ENCODE results near the gene TPSG1. TPM values are rescaled to one million over a fixed set of nuclear protein-coding genes. Genes with fewer than 3 reads are reported as not detected.

Gene TPSG1
- total RNA-seq, 2 donors from 2014 or later: not detected

- no peak overlapping the region for H3K27ac ChIP-seq
- 87 to 100% methylated on average over 2 to 23 of the region's 24 CpGs for WGBS, 2 donors
- intact Hi-C loops (cut with DNase I): no loop called here
- H3K4me3 ChIP-seq: no peak overlapping the region
- DNase-seq (no peak), ATAC-seq (no peak)
- H3K9me3 ChIP-seq: no peaks in the 10 kb centered on the region
- TF ChIP-seq POLR2A (IDR thresholded peaks at IDR 0.05) (no peak), CTCF (IDR thresholded peaks at IDR 0.05) (no peak)
- no peaks in the 10 kb centered on the region for H3K36me3 ChIP-seq (replicated peaks in 1 of 2; ENCODE audit: insufficient read depth in 1 of 2, low read depth in 2 of 2)
- no peaks in the 10 kb centered on the region for H3K4me1 ChIP-seq
- H3K27me3 ChIP-seq: no peaks in the 10 kb centered on the region
Measured at GRCh38 chr16:1217526-1217925, 7.5 kb downstream of the TPSG1 start.

- intact Hi-C loops (cut with DNase I): no loop called here
- TF ChIP-seq CTCF (IDR thresholded peaks at IDR 0.05): no peak
- no peak for TF ChIP-seq POLR2A (IDR thresholded peaks at IDR 0.05)
Measured at GRCh38 chr16:1216681-1217400, 8.2 kb downstream of the TPSG1 start.

GRCh38 chr16:1216296-1216619 is 8.8 kb downstream of the TPSG1 start:
- Histone ChIP-seq H3K27ac (no peak overlapping the region), H3K4me3 (no peak overlapping the region), H3K4me1 (no peaks in the 10 kb centered on the region), H3K36me3 (replicated peaks in 1 of 2; ENCODE audit: insufficient read depth in 1 of 2, low read depth in 2 of 2) (no peaks in the 10 kb centered on the region), H3K9me3 (no peaks in the 10 kb centered on the region), H3K27me3 (no peaks in the 10 kb centered on the region)
- DNase-seq (no peak), ATAC-seq (no peak)
- intact Hi-C loops (cut with DNase I): no loop called here
- 70 to 79% methylated on average over 6 to 8 of the region's 12 CpGs for WGBS, 2 donors
- TF ChIP-seq CTCF (IDR thresholded peaks at IDR 0.05): no peak
- TF ChIP-seq POLR2A (IDR thresholded peaks at IDR 0.05): no peak

More at GRCh38 chr16:1216681-1217400, 8.2 kb downstream of the TPSG1 start:
- WGBS, 2 donors: 80 to 85% methylated on average over 14 to 31 of the region's 32 CpGs
- Histone ChIP-seq H3K27ac (no peak overlapping the region), H3K4me3 (no peak overlapping the region), H3K36me3 (replicated peaks in 1 of 2; ENCODE audit: insufficient read depth in 1 of 2, low read depth in 2 of 2) (no peaks in the 10 kb centered on the region), H3K9me3 (no peaks in the 10 kb centered on the region), H3K27me3 (no peaks in the 10 kb centered on the region), H3K4me1 (no peaks in the 10 kb centered on the region)
- ATAC-seq (no peak), DNase-seq (no peak)

GRCh38 chr16:1215574-1216295 is 9.3 kb downstream of the TPSG1 start:
- Histone ChIP-seq H3K27me3 (no peaks in the 10 kb centered on the region), H3K36me3 (replicated peaks in 1 of 2; ENCODE audit: insufficient read depth in 1 of 2, low read depth in 2 of 2) (no peaks in the 10 kb centered on the region), H3K4me1 (no peaks in the 10 kb centered on the region), H3K9me3 (no peaks in the 10 kb centered on the region), H3K27ac (no peak overlapping the region), H3K4me3 (no peak overlapping the region)
- DNase-seq: no peak
- TF ChIP-seq CTCF (IDR thresholded peaks at IDR 0.05) (no peak), POLR2A (IDR thresholded peaks at IDR 0.05) (no peak)
- intact Hi-C loops (cut with DNase I): no loop called here
- 68 to 83% methylated on average over 17 to 31 of the region's 32 CpGs for WGBS, 2 donors
- ATAC-seq: no peak
